GM19099 (cell line): ENCODE results near the gene B3GLCT.

Experiments used
- POLR2A ChIP-seq: IDR thresholded peaks from 3 replicates; pipeline ENCODE4 v1.6.1; 2011; ENCODE audit warnings: low read depth; ENCODE audit not compliant: insufficient read length; ENCODE audit errors: extremely low read depth

B3GLCT gene

DNA sequence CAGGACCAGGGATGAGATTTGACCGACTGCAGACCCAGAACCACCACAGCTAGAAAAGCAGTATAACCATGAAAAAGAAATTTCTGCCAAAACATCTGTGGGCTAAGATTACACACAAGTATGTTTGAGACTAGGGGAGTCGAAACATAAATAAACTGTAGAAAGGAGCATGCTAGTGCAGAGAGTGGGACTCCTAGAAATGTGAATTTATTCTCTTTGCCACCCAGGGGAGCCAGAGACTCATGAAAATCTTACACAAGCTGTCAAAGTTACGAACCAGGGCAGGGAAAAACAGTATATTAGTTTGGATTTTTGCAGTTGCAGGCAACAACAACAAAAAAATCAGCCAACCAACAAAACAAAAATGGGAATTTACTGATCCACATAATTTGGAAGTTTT, 25.8 kb upstream of the B3GLCT start:
- TF ChIP-seq POLR2A = no peak

DNA sequence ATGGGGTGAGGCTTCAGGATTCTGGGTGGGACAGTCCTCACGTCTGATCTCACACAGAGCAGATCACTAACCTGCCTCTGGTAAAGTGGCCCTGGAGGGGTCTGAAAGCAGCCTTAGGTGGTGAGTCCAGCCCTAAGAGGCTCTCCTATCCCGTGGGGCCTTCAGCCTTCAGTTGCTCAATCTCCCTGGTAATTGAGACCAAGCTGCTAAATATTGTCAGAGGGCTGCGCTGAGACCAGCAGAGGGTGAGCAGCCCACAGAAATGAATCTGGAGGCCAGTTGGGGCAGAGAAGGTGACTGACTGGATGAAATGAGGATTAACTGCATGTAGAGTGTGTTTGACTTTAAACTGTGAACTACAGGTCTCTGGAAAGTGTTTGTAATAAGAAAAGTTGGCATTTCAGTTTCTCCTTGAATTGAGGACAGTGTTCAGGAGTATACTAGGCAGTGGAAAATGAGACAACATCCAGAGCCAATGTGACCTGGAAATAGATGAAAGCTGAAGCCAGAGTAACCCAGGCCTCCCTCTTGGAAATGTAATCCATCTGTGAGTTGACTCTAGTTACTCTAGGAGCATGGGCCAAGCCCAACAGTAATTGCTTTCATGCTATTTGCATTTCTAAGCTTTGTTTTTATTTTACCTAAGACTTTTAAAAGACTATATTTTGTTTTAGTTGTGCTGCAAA, 23.8 kb upstream of the B3GLCT start:
- no peak for TF ChIP-seq POLR2A

DNA sequence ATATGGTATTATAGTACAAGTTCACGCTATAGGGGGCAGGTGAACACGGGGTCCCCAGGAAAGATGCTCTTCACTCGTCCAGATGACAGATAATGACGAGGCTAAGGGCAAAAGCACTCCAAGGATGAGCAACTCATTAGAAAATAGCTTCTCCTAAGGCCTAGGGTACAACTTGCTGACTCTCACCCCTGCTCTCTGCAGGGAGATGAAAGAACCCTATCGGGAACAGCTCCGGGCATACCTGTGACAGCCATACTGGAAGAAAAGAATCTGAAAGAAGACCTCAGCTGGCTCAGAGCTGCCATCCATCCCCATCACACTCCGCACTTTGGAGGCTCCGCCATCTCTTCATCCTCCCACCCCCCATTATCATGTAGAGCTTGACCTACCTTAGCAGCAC, 20.5 kb upstream of the B3GLCT start:
- no peak for TF ChIP-seq POLR2A

DNA sequence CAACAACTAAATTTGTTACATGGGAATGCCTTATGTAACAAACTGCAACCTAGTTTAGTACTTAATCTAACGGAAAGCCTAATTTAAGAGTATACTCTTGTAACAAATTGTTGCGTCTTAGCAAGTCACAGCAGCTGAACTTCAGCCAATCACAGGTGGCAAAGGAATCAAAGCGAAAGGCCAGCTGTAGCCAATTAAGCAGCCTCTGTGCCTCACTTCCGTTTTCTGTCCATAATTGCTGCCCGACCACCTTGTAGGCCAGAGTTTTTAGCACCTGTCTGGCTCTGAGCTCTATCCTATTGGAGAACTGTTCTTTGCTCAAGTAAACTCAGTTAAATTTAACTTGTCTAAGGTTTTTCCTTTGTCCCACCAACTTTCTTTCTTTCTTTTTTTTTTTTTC, 20.0 kb upstream of the B3GLCT start:
- no peak for TF ChIP-seq POLR2A

DNA sequence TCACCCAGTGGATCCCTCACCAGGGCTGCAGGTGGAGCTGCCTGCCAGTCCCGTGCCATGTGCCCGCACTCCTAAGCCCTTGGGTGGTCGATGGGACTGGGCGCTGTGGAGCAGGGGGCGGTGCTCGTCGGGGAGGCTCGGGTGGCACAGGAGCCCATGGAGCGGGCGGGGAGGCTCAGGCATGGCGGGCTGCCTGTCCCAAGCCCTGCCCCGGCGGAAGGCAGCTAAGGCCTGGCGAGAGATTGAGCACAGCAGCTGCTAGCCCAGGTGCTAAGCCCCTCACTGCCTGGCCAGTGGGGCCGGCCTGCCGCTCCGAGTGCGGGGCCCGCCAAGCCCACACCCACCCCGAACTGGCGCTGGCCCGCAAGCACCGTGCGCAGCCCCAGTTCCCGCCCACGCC, 16.8 kb upstream of the B3GLCT start:
- TF ChIP-seq POLR2A = no peak

DNA sequence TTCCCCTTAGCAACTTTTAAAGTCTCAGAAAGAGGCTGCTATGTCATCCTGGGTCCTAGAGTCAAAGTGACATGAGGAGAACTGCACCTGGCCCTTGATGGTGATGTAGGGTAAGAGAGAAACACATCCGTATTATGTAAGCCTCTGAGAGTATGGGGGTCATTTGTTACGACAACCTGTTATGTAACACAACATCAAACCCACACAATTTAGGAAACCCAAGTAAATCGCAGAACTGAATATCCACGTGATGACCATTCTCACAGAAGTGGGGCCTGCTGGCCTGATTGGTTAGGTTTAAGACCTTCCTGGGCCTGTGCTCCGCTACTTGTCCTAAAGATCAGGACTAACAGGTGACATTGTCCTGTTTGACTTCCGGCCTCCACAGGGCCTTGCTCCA, 15.3 kb upstream of the B3GLCT start:
- TF ChIP-seq POLR2A = no peak

DNA sequence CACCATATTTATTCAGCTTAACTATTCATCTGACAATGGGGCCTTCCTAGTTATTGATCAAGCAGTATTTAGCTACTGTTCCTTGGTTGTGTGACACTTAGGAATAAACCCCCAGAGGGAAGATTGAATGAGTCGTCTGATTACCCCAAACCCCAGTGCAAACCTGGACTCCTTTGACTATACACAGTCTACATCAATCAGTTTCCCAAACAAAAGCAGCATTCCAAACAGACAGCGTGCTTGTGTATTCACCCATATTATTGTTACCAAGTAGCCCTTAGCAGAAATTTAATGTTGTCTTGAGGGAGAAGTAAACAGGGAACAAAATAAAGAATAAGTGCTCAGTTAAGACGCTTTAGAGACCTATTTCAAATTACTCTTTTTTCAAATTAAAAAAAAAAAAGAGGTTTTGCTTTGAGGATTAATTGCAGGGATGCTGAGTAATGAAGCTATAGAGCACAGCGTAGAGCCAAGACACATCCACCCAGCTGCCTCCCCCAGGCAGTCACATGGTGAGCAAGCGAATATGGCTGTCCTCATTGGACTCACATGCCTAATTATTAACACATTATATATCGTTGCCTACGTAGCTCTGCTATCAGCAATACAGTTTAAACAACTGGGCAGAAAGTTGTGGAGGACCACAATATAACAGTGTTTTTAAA, 14.7 kb upstream of the B3GLCT start:
- TF ChIP-seq POLR2A = no peak

DNA sequence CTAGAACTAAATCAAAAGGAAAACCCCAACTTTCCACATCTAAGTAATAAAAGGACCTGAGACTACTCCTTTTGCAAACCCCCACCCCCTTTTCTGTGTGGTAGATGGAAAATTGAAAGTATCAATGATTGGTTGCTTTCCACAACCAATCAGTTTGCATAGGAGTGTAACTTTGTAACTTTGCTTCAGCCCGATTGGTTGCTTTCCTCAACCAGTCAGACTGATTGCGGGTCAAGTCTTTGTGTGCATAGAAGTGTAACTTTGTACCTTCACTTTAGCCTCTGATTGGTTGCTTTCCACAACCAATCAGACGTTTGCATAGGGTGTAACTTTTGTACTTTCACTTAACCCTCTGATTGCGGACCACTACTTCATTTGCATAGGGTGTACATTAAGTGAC, 8.0 kb upstream of the B3GLCT start:
- TF ChIP-seq POLR2A = no peak

DNA sequence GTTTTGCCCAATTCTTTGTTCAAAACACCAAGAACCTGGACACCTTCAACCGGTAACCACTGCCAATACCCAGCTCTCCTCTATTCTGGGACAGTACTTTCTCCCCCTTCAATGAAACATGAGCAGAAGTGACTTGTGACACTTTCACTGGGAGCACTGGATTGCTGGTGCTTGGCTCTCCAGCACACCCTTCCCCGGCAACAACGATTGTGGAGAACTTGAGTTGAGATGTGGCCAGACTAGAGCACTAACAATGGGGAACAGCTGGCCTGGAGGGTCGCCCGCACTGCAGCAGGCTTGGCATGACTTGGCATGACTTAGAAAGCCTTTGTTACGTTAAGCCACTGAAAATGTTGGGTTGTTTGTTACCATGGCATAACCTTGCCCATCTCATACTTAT, 7.5 kb upstream of the B3GLCT start:
- TF ChIP-seq POLR2A = no peak

DNA sequence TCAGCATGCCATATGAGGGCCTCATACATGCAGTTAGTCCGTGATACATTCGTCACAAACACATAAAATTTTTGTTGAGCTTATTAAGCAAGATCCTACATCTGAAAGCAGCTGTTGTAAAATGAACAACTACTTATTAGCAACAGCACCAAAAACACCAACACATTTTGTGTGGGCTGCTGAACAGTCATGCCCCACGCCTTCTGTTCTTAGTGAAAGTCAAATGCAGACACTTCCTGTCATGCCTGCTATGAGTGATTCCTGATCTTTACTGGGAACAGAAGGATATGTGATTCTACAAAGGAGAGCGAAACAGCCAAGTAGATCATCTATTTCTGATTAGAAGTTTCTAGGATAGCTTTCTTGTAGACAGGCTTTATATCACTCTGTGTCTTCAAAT, 4.2 kb upstream of the B3GLCT start:
- TF ChIP-seq POLR2A = no peak

DNA sequence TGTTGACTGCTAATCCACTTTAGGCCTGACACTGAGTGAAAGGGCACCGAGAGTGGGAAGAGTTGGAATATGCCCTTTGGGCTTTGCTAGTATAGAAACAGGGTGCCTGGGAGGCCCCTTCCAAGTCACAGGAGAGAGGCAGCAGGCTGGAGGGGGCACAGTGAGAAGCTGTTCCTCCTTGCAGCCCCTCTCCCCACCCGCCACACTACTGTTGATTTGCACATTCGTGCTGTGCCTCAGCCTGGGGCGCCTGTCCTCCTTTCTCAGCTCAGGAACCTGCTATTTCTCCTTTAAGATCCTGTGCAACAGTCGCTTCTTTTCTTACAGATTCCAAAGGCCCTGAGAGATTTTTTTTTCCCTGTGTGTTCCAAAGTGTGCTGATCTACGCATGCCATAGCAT, 2.8 kb upstream of the B3GLCT start:
- no peak for TF ChIP-seq POLR2A

DNA sequence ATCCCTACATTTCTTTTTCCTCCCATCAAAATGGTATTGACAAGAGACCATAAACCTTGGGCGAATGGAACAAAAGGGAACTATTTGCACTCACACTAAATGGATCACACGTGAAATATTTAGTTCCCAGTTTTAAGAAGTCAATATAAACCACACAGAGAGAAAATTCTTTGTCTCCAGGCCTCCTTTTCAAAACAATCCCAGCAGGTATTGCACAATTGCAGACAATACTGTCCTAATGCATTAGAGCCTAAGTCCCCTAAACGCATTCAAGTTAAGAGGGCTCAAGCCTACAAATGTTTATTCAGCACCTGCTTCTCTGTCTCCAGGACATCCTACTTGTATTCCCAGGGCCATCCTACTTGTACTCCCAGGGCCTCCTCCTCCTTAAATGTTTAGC, 1.3 kb upstream of the B3GLCT start:
- no peak for TF ChIP-seq POLR2A

DNA sequence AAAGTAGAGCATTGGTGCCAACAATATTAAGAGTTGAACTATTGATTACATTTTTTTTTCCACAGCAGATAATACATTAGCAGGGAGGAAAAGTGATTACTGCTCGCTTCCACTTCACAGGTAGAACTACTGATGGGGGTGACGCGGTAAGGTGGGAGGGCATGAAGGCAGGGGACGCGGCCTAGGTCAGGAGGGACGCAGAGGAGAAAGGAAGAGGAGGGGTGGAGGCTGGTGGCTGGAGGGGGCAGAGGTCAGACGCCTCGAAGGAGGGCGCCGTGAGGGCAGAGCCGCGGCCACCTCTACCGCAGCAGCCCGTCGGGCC, 287 bp upstream of the B3GLCT start:
- TF ChIP-seq POLR2A = no peak

DNA sequence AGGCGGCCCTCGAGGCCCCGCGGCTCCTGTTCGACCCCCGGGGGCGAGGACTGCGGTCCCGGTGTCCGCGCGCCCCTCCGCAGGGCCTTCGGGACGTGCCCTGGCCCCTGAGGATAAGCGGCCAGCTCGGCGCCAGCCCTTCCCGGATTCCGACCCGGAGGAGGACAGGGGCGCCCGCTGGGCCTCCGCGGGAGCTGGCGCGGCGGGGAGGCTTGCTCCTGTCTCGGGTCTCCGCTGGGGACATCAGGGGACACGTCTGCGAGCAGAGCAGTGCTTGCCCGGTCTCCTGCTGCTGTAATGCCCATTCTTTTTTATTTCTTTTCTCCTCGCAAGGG, 829 bp downstream of the B3GLCT start:
- TF ChIP-seq POLR2A = no peak

DNA sequence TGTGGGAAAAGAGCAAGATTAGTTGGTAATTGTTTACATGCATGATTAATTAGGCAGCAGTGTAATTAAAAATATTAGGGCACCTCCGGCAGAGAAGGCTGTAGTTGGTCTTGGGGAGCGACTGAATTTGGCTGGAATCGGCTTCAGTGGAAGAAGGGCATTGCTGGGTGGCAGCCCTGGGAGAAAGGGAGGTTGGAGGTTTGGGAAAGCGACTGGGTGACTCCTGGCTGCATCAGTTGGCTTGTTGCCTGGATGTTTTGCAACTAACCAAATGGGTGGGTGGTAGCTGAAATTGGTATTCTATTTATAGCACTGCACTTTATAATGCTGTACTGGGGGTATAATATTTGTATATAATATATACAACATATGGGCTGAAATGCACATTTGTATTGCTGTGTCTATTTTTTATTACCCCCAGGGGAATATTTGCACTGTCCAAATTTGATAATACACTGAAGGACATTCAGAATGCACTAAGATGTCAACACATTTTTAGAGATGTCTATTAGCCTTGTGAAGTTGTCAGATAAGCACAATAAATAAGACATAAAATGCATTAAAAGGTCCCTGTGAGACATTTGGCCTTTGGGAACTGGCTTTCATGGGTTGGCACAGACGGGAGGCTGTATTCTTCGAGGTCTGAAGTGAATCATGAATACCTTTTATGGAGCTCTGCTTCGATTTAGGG, 1.7 kb downstream of the B3GLCT start:
- no peak for TF ChIP-seq POLR2A

DNA sequence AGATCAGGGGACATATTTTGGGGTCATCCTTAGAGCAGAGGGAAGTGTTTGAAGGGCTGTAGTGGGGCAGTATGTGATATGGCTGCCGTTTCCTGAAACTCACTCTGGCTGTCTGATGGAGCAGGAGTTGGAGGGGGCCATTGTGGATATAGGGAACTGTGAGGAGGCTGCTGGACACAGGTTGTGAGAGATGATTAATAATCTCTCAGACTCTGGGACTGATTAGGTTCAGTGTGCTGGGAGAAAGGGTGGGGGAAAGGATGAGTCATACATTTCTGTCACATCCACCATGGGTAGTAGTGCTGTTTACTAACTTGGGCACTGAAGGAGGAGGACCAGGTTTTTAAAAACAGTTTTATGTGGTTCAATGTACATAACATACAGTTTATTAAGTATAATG, 4.8 kb downstream of the B3GLCT start:
- no peak for TF ChIP-seq POLR2A

DNA sequence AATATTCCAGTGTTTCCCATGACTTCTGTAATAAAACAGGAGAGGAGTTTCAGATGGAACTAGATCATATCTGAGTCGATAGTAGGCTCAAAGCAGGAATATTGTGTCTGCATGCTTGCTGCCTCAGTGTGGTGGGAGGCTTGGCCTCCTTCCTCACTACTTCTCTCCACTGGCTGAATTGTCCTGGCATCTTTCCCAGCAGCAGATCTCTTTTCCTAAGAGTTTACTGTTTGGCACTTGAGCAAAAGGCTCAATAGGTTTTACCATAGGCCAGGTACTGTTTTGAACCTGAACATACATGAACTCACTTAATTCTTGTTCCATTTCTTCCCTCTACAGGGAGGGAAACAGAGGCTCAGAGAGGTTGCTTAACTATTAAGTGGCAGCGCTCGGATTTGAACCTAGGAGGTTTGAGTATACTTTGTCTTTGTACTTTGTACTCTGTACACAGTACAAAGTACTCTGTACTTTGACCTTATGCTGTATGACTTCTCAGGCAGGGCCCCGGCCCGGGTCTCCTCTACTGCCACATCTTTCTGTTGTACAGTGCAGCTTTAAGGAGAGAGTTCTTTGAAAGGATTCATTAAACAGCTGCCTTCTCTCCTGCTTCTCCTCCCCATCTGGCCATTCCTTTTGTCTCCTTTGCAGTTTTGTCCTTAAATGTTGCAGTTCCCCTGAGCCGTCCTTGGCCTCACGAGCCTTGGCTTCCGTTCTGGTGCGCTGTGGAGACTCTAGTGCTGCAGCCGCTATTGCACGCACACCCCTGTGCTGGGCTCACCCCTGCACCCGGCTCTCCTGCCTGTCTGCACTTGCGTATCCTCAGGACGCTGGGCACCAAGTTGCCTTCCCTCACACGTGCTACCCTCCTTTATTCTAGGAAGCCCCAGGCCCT, 8.1 kb downstream of the B3GLCT start:
- TF ChIP-seq POLR2A = no peak
